GM18520 (cell line): ENCODE data around the gene PTPRT.
"Not testable (repeated sequence)": the region's sequence is repeated elsewhere in the genome, so short reads cannot be mapped to it uniquely, and the experiment has no call there.

ENCODE experiments used
- ATAC-seq: cut with Tn5 transposase; IDR thresholded peaks from one replicate; pipeline ENCODE4 v1.9.1; 2021; ENCODE audit not compliant: unreplicated experiment

Gene PTPRT

DNA sequence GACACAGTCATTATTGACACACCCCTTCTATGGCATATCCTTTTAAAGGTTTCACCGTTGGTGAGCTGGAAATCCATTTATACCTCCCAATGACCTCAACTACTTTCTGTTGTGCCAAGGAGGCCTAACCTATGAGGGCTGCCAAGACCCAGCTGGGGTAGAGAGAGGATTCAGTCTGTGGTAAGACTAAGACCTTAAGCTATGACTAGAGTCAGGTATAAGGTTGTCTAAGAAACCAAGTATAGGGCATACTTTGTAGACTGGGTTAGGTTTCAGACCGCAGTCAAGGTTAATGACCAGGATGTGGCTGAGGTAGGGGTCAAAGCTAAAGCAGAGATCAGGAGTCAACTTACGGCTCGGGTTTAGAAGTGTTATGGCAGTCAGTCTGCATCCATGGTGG, 930.3 kb downstream of the PTPRT start:
- ATAC-seq = no peak

DNA sequence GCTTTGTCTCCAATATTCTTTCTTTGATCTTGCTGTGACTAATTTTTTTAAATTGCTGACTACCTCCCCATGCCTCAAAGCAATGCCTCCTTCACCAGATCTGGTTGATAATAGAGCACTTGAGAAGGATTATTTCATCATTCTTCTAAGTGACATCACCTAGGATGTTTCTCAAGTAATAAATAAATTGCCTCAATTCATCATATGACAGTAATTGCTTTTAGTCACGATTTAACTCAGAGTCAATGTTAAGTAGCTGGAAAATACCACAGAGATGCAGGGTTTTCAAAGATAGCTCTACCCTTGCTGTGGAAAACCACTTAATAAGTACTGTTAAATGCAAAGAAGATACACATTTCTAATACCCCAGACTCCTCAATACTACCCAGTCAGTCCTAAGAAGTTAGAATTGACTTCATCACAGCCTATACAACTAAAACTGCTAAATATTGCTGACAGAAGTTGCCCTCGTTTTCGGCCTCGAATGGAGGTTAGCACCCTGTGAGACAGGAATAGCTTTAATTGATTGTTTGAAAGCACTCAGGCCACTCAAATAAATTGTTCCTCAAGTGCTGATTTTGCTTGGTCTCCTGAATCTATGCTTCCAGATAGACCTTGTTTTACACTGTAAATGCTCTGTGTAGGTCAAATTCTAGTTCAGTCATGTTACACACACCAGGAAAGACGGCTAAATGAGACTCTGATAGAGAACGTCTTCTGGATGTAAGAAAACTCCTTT, 931.0 kb downstream of the PTPRT start:
- no peak for ATAC-seq

DNA sequence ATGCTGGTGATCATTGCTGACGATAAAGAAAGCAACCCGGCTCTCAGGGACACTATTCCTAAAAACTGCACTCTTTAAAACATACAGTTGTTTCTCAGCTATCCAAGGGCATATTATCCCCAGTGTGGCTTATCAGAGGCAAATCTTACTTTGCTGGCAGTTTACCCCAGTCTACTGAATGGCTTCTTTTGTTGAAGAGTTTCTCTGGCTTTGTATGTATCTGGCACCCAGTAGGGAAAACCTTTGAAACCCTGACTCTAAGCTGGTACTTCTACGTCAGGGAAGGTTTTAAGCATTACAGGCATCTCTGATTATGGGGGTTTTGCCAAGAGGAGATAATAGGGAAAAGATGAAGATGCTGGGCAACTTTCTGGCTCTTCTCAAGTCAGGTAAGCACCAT, 933.9 kb downstream of the PTPRT start:
- no peak for ATAC-seq

DNA sequence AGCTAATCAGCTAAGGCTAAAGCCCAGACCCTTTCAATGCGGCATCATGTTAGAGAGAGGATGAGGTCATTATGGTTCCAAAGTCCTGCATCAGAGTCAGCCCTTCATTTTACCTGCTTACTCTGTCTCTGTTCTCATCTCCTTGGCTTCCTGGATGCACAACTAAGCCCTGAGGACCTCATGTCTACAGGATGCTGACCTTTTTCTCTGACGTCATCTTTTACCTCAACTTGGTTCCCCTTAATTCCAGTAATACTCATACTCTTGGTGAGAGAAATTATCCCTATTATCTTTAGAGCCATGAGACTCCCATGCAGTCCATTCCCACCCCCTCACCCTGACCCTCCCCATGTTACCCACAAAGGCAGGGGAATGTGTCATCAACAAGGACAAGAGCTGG, 935.0 kb downstream of the PTPRT start:
- no peak for ATAC-seq

DNA sequence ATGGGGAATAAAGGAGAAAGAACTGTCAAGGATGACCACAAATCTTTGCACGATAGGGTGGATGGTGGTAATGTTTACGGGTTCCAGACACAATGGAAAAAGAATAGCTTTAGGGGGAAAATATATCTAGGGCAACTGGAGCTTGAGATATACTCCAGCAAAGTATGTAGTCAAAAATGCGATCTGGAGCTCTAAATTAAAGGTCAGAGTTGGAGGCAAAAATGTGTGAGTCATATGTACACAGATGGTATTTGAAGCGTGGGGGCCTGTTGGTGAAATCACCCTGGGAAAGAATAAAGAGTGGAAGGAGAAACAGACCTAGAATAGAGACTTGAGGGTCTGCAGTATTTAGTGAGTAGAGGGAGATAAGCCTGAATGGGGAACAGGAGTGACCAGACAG, 937.6 kb downstream of the PTPRT start:
- no peak for ATAC-seq

DNA sequence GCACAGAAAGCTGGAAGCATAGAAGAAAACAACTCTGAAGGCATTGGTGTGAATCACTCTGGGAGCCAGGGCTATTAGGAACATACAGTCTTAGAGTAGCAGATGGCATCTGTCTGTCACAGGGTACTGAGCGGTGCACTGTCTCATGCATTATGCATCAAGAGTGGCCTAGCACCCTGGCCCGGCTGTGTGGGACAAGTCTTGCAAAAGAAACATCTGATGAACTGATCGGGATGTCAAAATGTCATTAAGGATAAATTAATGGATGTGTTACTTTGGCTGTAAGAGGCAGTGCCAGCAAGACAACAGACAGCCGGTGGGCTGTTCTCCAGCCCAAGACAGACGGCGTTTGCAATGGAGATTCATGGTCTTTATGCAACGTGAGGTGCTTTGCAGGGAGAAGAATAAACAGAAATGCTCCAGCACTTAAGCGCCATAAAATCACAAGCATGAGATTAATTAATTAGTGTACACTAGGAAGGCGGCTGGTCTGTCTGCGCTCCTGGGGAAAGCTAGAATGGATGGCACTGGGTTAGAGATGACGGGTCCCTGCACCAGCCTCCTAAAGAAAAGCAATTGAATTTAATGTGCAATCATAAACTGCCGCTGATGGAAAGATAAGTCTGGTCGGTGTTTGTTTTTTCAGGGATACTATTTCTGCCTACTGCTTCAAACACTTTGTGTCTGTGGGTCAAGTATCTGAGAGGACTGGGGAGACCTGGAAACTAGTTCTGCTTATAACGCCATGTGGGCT, 970.9 kb downstream of the PTPRT start:
- no peak for ATAC-seq

DNA sequence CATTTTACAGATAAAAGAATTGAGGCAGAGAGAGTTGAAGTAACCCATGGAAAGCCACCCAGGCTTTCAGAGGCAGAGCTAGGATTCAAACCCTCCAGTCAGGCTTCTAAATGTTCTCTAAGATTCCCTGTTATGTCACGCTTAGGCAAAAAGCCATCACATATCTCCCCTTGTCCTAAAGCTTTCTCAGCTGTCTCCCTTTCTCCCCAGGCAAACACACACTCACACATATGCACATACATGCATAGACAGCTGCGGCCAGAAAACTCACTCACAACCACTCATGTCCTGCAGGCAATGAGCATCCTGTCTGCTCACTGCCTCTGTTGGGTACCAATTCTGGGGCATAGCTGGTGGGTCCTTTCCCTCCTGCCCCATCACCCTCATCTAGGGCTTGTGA, 975.6 kb downstream of the PTPRT start:
- no peak for ATAC-seq

DNA sequence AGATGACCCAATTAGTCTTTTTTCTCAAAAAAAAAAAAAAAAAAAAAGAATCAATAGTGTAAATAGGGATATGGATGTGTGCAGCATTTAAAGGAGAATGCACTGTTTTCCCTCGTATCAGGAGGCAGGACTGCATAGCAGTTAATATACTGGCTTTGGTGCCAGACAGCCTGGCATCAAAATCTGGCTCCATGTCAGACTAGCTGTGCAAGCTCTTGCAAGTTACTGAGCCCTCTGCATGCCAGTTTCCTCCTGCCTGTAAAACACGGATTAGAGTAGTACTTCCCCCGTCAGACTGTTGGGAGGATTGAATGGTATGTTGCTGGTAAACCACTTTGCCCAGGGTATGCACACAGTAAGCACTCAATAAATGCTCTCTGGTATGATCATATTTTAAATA, 977.3 kb downstream of the PTPRT start:
- no peak for ATAC-seq

DNA sequence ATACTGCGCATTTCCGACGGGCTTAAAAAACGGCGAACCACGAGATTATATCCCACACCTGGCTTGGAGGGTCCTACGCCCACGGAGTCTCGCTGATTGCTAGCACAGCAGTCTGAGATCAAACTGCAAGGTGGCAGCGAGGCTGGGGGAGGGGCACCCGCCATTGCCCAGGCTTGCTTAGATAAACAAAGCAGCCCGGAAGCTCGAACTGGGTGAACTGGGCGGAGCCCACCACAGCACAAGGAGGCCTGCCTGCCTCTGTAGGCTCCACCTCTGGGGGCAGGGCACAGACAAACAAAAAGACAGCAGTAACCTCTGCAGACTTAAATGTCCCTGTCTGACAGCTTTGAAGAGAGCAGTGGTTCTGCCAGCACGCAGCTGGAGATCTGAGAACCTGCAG, 983.1 kb downstream of the PTPRT start:
- not testable (repeated sequence) for ATAC-seq

DNA sequence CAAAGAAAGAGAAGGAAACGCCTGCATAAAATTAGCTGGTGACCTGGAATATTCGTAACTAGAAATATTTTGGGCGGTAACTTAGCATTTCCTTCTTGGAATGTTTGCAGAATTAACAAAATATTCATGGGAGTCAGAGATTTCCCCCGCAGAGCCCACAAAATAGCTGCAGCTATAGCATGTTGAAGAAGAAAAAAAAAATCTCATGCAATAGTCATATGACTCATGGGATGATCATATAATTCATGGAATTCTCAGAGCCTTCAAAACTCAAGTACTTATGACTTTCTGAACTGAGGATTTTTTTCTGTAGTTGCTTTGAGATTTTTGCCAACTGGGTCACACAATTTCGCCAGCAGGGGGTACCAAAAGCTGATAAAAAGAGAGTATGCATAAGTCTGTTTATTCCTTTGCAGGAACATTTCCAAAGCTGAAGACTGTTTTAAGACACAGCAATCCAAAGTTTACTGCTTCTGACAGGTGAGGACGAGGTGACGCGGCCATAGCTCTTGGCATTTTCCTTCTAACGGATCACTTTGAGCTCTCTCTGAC, 985.5 kb downstream of the PTPRT start:
- ATAC-seq = no peak

DNA sequence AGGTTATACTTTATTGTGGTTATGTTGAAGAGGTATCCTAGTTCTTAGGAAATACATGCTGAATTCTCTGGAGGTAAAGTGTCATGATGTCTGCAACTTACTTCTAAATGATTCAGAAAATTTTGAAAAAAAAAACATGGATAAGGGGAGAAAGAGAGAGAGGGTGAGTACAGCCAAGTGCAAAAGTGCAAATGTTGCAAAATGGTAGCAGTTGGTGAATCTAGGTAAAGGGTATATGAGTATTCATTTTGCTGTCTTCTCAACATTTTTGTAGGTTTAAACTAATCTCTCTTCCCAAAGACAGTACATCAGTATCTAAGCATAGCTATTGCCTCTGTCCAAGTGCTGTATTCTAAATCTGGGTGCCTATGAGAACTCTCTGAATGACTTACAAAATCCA, 992.1 kb downstream of the PTPRT start:
- ATAC-seq = no peak

DNA sequence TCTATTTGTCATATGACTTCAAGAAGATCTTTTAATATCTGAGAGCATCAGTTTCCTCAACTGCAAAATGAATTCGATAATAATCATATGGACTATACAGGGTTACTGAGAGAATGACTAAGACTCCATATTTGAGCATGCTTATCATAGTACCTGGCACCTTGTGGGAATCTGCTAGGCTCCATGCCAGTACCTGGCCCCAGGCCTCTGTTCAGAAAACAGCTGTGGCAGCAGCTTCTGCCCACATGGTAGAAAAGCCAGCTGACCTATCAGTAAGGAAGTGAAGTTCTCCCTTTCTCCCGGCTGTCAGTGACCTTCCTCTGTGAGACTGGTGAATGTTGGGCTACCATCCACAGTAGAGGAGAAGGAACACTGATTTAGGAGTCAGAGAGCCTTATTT, 996.6 kb downstream of the PTPRT start:
- ATAC-seq = no peak

DNA sequence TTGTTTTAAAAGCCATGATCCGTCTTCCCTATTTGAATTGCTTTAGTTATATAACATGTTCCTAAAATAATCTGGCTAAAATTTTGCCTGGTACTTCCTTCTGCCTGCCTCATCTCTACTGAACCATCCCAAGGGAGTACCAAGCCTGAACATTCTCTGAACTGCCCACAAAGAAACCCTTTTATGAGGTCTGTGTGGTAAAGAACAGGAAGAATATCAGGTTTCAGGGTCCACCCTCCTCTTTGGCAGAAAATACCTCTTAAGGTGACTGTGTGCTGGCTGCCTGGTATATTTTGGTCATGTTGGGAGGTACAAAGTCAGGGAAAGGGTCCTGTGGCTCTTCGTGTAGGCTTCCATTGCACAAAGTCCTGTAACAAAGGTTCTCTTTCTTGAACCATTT, 997.4 kb downstream of the PTPRT start:
- no peak for ATAC-seq

DNA sequence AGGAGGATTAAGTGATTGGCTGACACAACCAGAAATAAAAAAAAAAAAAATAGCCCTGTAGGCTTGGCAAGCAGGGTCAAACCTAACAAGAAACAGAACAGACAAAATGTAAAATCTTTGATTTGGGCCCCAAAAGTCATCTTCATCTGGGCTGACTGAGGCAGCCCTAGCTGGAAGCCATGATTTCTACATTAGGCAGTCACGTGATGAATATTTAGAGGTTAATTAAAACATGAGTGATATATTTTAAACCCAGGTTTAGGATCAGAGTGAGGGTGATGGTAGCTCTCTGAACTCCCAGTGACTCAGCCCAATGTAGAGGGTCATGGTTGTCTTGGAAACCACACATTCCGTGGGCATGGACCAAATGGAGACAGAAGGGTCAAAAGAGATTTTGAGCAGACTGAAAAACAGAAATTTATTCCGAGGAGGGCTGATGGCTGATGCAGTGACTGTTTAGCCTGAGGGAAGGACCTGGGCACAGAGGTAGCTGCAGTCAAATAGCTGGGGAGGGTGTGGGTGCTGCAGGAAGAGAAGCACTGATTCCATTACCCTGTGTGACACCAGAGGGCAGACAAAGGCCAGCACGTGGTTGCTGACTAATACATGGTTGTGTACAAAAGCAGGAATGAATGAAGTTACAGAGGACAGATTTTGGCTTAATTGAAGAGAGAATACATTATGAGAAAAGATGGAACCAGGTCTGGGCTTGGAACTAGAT, 998.4 kb downstream of the PTPRT start:
- no peak for ATAC-seq

DNA sequence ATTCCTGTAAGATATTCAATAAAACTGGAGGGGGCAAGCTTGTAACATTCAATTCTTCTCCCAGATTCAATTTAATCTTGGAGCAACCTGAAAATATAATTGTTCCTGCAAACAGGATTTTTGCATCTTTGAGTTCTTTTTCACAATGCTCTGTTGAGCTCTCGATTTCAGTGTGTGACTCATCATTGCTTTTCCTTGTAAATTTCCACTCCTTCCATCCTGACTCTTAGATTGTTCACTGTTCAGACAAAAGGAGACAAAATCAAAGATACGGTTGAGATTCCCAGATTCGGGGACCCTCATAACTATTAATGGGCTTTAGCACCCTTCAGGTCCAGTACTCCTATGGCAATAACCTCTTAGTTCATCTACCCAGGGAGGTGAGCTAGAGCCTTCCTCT, 999.6 kb downstream of the PTPRT start:
- ATAC-seq = no peak

DNA sequence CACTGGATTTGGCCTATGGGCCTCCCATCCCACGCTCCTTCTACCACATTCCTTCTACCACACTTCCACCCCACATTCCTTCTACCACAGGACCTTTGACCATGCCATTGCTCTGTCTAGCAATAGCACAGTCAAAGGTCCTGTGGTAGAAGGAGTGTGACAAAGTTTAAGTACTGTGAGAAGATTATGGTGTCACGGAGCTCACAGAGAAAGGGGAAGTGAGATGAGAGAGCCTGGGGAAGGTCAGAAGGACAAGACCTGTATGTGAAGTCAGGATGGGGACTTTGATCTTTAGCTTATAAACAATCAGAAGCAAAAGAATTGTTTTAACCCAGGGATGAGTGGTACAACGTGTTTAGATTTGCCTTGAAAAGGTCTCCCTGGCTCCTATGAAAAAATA, 1003.4 kb downstream of the PTPRT start:
- ATAC-seq = no peak

DNA sequence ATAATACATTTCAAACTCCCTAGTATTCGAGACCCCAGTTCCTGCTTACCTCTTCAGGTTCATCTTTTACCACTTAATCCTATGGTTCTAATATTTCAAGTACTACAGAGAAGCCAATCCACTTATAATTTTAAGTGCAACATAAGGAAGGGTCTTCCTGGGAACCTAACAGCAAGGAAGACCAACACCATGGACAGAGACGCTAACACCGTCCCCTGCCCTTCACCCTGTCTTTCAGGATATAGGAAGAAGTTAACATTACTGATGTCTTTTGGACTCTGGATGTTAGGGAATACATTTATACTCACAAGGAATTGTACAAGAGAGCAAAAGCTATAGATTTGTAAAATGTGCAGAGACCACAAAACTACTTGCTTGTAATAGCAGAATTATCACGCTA, 1006.6 kb downstream of the PTPRT start:
- no peak for ATAC-seq

DNA sequence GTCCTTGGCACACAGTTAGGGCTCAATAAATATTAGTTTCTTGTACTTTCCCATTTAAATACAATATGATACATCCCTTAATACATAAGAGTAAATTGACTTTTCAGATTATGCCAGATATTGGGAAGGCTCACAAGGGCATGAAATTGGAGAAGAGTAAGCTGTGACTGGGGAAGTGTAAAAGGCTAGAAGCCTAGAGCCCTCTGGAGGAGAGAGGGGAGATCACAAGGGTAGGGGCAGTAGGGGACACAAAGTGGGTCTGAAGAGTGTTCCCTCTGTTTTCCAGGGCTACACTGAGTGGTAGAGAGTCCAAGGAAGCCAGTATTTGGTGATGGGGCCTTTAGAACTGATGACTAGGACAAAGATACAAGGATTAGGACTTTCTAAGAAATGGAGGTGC, 1008.6 kb downstream of the PTPRT start:
- ATAC-seq = no peak

DNA sequence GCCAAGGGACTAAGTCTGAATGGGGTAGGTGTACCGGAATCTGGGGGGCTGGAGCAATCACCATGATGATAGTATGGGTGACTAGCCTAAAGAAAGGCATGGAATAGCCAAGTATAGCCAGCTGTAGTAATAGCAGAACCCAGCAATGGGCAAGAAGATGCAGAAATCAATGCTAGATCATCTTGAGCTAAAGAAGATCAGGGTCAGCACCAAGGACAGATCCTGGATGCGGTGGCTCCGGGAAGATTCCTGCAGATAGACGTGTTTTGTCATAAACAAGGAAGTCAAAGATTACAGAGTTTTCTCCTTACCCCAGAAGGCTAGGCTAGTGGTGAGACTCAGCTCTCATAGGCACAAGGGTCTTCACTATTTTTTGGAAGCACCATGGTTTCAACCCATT, 1009.9 kb downstream of the PTPRT start:
- ATAC-seq = no peak

DNA sequence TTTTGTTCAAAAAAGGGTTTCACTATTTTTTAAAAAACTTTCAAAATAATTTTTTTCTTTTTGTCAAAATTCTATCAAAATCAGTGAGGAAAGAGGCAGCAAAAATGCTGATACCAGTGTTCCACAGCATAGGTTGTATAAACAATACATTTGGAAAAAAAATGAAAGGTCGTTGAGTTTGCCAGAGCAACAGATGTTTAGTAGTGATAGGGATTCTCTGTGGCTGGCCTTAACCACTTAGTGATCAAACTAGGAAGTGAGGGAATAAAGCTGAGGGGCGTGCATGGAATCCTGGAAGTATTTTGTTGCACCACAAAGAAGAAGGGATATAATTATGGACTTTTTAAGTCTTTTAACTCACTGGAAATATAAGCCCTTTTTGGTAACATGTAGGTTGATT, 1016.3 kb downstream of the PTPRT start:
- ATAC-seq = no peak

DNA sequence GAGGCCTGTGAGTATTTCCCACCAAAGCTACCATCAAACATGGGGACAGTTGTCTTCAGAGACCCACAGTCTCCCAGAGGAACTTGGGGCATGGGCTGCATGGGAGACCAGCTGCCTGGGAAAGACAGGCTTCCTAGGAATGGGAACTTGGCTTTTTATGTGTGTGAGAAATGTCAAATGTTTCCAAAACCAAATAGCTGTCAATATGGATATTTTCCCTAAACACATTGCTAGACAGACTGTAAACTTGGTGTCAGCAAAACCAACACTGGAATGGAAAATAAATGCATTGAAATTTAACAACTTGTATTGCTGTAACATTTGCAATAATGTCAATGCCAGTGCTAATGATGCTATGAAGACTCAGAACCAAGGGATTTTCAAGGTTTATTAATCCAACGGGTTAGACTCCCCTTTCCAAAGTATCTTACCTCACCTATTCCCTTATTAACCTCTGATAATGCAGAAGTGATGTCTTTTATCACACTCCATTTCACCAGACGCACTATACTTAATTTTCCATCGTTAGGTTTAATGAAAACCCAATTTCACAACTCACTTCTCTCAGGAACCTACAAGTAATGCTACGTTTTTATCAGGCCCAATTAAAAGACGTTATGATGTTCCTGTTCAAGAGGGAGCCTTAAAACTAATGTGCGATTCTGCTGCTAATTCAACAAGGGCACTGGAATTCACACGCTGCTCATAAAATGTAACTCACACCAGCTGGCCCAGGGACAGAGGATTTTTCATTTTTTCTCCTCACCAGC, 1025.4 kb downstream of the PTPRT start:
- no peak for ATAC-seq
